Activated B cell treated with CpG ODN at 0.5 μM for 24 hours (primary cell): ENCODE data around the gene ABHD11. TPM values are rescaled to one million over a fixed set of nuclear protein-coding genes. Genes with fewer than 3 reads are reported as not detected.

Source experiments
- ATAC-seq: fragments of 200-7000 bp; cut with Tn5 transposase; one replicate; pipeline ENCODE4 v1.10.0; 2021; ENCODE audit warnings: low read depth, mild to moderate bottlenecking, moderate library complexity
- CTCF ChIA-PET: fragments of 350-600 bp; sonication (Branson Sonifier 250); formaldehyde crosslinking; loops from one replicate; lab custom pipeline; 2021; ENCODE audit warnings: antibody characterized with exemption; lab: Charles Lee
- POLR2A ChIA-PET: fragments of 350-600 bp; sonication (Branson Sonifier 250); formaldehyde crosslinking; loops from one replicate; lab custom pipeline; 2021; ENCODE audit warnings: antibody characterized with exemption; lab: Charles Lee
- DNase-seq: peaks from one replicate; pipeline ENCODE4 v3.0.0; 2022
- H3K27ac Mint-ChIP-seq: one replicate; pipeline ENCODE4 v1.8.0; 2020; ENCODE audit warnings: mixed read lengths
- H3K27me3 Mint-ChIP-seq: one replicate; pipeline ENCODE4 v1.8.0; 2021; ENCODE audit warnings: mixed read lengths
- H3K36me3 Mint-ChIP-seq: one replicate; pipeline ENCODE4 v1.8.0; 2021; ENCODE audit warnings: low read depth, mixed read lengths
- H3K4me1 Mint-ChIP-seq: one replicate; pipeline ENCODE4 v1.8.0; 2021; ENCODE audit warnings: mixed read lengths
- H3K4me3 Mint-ChIP-seq: one replicate; pipeline ENCODE4 v1.8.0; 2020; ENCODE audit warnings: mild to moderate bottlenecking, mixed read lengths
- H3K9me3 Mint-ChIP-seq: one replicate; pipeline ENCODE4 v1.8.0; 2020; ENCODE audit warnings: mixed read lengths
- intact Hi-C: fragments of 100-400 bp; cut with micrococcal nuclease; formaldehyde crosslinking; loops from one replicate; pipeline ENCODE4 v1.15.1; 2024
- total RNA-seq: library from RNA; stranded (reverse); gene quantifications from 2 replicates; pipeline ENCODE4 v1.2.3, GENCODE V29; 2022
- TF ChIP-seq, protein P1 (sequence below): fragments of 200-600 bp; IDR thresholded peaks from one replicate; pipeline ENCODE4 v1.8.0; 2022; ENCODE audit warnings: antibody characterized with exemption, mild to moderate bottlenecking

The ABHD11 gene
- total RNA-seq, 1 donor from 2014 or later = 15.9 TPM

DNA sequence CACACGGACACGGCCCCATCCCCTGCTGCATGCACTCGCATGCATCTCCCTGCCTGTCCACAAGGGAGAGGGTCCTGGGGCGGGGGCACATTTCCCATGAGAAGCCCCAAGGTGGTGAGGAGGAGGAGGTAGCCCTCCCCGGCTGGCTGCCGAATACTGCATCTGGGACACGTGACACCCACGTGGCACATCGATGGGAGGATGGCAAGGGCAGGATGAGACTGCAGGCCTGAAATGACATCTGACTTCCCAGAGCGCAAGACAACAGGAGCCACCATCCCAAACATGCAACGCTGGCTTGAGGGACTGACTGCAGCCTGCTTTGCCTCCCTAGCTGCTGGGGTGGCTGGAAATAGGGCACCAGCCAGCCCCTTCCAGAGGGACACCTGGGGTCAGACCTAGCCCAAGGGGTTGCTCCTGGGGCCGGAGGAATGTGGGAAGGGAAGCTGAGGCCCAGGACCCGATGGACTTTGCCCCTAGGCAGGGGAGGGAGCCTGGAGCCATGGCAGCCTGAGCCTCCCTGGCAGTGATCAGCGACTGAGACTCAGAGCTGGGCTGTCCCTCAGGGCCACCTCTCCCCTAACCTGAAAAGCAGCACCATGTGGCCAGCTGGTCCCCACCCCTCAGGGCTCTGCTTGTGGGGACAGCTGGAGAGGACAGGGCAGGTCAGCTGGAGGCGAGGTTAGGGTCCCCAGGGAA is 39.1 kb downstream of the ABHD11 start:
- Mint-ChIP-seq H3K27ac (no peak overlapping the region), H3K9me3 (no peaks in the 10 kb centered on the region), H3K4me3 (no peak overlapping the region), H3K27me3 (peaks cover 8% of the 10 kb centered on the region), H3K36me3 (peaks cover 49% of the 10 kb centered on the region), H3K4me1 (peaks cover 3% of the 10 kb centered on the region)
- CTCF ChIA-PET = no interaction called here
- no peak for ATAC-seq
- POLR2A ChIA-PET = no interaction called here
- no peak for DNase-seq
- TF ChIP-seq, protein P1, sequence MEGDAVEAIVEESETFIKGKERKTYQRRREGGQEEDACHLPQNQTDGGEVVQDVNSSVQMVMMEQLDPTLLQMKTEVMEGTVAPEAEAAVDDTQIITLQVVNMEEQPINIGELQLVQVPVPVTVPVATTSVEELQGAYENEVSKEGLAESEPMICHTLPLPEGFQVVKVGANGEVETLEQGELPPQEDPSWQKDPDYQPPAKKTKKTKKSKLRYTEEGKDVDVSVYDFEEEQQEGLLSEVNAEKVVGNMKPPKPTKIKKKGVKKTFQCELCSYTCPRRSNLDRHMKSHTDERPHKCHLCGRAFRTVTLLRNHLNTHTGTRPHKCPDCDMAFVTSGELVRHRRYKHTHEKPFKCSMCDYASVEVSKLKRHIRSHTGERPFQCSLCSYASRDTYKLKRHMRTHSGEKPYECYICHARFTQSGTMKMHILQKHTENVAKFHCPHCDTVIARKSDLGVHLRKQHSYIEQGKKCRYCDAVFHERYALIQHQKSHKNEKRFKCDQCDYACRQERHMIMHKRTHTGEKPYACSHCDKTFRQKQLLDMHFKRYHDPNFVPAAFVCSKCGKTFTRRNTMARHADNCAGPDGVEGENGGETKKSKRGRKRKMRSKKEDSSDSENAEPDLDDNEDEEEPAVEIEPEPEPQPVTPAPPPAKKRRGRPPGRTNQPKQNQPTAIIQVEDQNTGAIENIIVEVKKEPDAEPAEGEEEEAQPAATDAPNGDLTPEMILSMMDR = no peak
- intact Hi-C loops = no loop called here

DNA sequence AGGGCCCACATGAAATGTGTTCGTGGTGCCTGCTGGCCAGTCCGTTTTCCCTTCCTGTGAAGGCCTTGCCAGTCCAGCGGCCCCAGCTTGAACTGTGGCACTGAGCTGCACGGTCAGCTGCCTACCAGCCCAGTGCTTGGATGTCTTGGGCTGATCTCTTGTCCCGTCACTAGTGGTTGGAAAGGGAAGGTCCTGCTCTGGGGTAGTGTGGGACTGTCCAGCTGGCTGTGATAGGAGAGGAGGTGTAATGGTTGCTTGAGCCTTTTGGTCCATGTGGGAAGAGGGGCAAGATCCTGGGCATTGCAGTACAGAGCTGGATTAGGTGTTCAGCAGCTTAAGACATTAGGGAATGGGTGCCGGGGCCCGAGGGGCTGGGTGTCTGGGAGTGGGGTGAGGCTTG is 40.2 kb downstream of the ABHD11 start:
- CTCF ChIA-PET = interaction anchor here (1.0 kb wide), 1 partner anchor 8 kb away, joined by 3 read pairs; no protein-coding TSS in a partner anchor
- H3K27ac Mint-ChIP-seq = no peak overlapping the region
- H3K27me3 Mint-ChIP-seq = peaks cover 8% of the 10 kb centered on the region
- no peak for DNase-seq
- TF ChIP-seq, protein P1 = no peak
- no peak for ATAC-seq
- intact Hi-C loops = no loop called here
- no peak overlapping the region for H3K4me3 Mint-ChIP-seq
- peaks cover 60% of the 10 kb centered on the region for H3K36me3 Mint-ChIP-seq
- POLR2A ChIA-PET = no interaction called here
- no peaks in the 10 kb centered on the region for H3K9me3 Mint-ChIP-seq
- H3K4me1 Mint-ChIP-seq = peaks cover 5% of the 10 kb centered on the region

DNA sequence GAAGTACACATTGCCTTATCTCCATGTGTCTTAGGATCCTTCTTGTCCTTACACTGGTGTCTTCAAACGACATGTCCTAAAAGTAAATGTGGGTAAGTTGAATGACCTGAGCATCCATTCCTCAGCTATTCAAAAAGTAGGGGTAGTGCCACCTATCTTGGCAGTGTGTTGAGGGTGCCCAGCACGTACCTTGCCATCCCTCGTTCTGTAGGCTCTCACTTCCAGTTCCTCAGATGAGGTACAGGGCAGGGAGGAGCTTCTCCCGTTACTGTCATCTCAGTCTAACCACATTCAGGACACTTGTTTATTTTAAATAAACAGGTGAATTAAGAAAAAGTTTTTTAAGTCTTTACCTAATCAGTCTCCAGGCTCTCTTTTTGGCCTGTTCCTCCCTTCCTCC is 42.2 kb downstream of the ABHD11 start:
- H3K4me3 Mint-ChIP-seq = no peak overlapping the region
- TF ChIP-seq, protein P1 = no peak
- intact Hi-C loops = no loop called here
- no peak for ATAC-seq
- ChIA-PET POLR2A (no interaction called here), CTCF (no interaction called here)
- no peaks in the 10 kb centered on the region for H3K9me3 Mint-ChIP-seq
- H3K27ac Mint-ChIP-seq = no peak overlapping the region
- H3K4me1 Mint-ChIP-seq = peaks cover 2% of the 10 kb centered on the region
- H3K27me3 Mint-ChIP-seq = no peaks in the 10 kb centered on the region
- DNase-seq = no peak
- peaks cover 79% of the 10 kb centered on the region for H3K36me3 Mint-ChIP-seq

DNA sequence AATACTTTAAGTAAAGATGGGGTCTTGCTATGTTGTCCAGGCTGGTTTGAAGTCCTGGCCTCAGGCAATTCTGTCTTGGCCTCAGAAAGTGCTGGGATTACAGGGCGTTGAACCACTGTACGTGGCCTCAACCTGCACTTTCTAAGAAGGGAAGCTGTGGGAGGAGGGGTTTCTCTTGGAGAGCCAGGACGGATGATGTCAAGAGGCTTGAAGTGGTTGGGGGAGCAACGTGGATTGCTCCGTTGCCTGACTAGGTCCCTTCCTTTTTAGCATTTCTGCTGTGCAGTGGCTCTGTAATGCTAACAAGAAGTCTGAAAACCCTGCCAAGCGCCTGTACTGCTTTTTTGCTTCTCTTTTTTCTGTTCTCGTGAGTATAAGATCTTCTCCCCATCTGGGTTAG is 48.0 kb downstream of the ABHD11 start:
- Mint-ChIP-seq H3K27ac (no peak overlapping the region), H3K4me1 (peaks cover 14% of the 10 kb centered on the region), H3K36me3 (peaks cover 86% of the 10 kb centered on the region), H3K27me3 (no peaks in the 10 kb centered on the region), H3K4me3 (no peak overlapping the region), H3K9me3 (no peaks in the 10 kb centered on the region)
- TF ChIP-seq, protein P1 = no peak
- intact Hi-C loops = no loop called here
- ATAC-seq = no peak
- DNase-seq = no peak
- POLR2A ChIA-PET = no interaction called here
- CTCF ChIA-PET = no interaction called here

DNA sequence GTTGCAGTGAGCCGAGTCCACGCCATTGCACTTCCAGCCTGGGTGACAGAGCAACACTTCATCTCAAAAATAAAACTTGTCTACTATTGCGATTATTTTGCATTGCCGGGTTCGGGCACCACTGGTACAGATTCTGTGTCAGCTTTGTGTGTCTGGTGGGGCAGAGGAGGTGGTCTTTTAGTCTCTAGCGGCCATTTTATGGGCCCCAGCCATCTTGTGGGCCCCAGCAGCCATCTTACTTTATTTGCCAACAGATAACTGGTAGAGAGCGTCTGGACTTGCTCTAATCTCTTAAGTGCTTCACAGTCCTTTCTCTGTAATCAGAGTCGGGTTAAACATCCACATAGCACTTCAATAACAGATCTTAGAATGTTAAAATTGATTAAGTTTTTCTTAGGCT is 50.3 kb downstream of the ABHD11 start:
- peaks cover 70% of the 10 kb centered on the region for H3K36me3 Mint-ChIP-seq

More for the DNA sequence above, 50.3 kb downstream of the ABHD11 start:
- ATAC-seq (no peak), DNase-seq (no peak)
- no peaks in the 10 kb centered on the region for H3K27me3 Mint-ChIP-seq
- CTCF ChIA-PET = no interaction called here
- TF ChIP-seq, protein P1 = no peak
- H3K27ac Mint-ChIP-seq = no peak overlapping the region
- intact Hi-C loops = no loop called here
- no peak overlapping the region for H3K4me3 Mint-ChIP-seq
- no peaks in the 10 kb centered on the region for H3K9me3 Mint-ChIP-seq
- POLR2A ChIA-PET = no interaction called here
- H3K4me1 Mint-ChIP-seq = peaks cover 19% of the 10 kb centered on the region

Other genes starting within 250 kb of the ABHD11 start
- gene BAZ1B, start 216.5 kb downstream of the ABHD11 start, total RNA-seq = 53.6 and 59.1 TPM in 2 replicates
- gene BCL7B, start 181.1 kb downstream of the ABHD11 start, total RNA-seq = 62.0 and 62.6 TPM in 2 replicates
- gene TBL2, start 160.2 kb downstream of the ABHD11 start, total RNA-seq = 26.1 and 33.5 TPM in 2 replicates
- gene MLXIPL, start 114.3 kb downstream of the ABHD11 start, total RNA-seq = not detected in 2 replicates
- 0.17 and 0.24 TPM in 2 replicates for gene VPS37D, start 71.0 kb downstream of the ABHD11 start, total RNA-seq
- gene DNAJC30, start 55.3 kb downstream of the ABHD11 start, total RNA-seq = 13.7 and 14.2 TPM in 2 replicates
- gene BUD23, start 55.2 kb downstream of the ABHD11 start, total RNA-seq = 69.0 and 74.8 TPM in 2 replicates
- gene STX1A, start 19.1 kb downstream of the ABHD11 start, total RNA-seq = 1.8 and 2.1 TPM in 2 replicates
- not detected in 2 replicates for gene CLDN3, start 31.5 kb upstream of the ABHD11 start, total RNA-seq
- gene CLDN4, start 92.2 kb upstream of the ABHD11 start, total RNA-seq = not detected in 2 replicates
- gene METTL27, start 103.7 kb upstream of the ABHD11 start, total RNA-seq = 0.66 and 1.7 TPM in 2 replicates
- not detected in 2 replicates for gene TMEM270, start 122.4 kb upstream of the ABHD11 start, total RNA-seq